A549 (cell line): ENCODE data around the gene ITGA2B. TPM values are rescaled to one million over a fixed set of nuclear protein-coding genes. Genes with fewer than 3 reads are reported as not detected.

ENCODE experiments used
- ATAC-seq, 2 experiments: fragments of 200-7000 bp in 1 of 2; fragments of >200 bp in 1 of 2; cut with Nextera tagmentation in 1 of 2; cut with Tn5 transposase in 1 of 2; 3 replicates each; pipeline versions ENCODE4 v1.8.0 to v1.9.1; 2018 to 2020; ENCODE audit warnings: mild to moderate bottlenecking in 1 of 2, moderate library complexity in 1 of 2
- CTCF ChIA-PET: fragments of 300-600 bp; sonication (Branson Sonifier 250); formaldehyde crosslinking; extraction: SDS; loops from one replicate; lab custom pipeline; 2021; ENCODE audit warnings: antibody characterized with exemption, inconsistent platforms; lab: Yijun Ruan, JAX
- POLR2A ChIA-PET: fragments of 350-600 bp; formaldehyde crosslinking; extraction: SDS; loops from one replicate; lab custom pipeline; 2021; ENCODE audit warnings: antibody characterized with exemption, inconsistent platforms; lab: Yijun Ruan, JAX
- DNase-seq, 2 experiments: peaks; one replicate each; pipeline versions ENCODE4 v3.0.0 to v3.0.0-alpha.2; 2011 to 2016; ENCODE audit warnings: low read depth in 1 of 2, low spot score in 1 of 2
- FAIRE-seq: peaks from 2 replicates; lab custom pipeline; 2011; peaks lifted over from hg19 to GRCh38; lab: Jason Lieb, UNC
- H3K27ac ChIP-seq, 2 experiments: fragments of >200 bp; sonication (Bioruptor Twin); formaldehyde crosslinking; 3 replicates each; pipeline ENCODE4 v1.5.1; 2016 to 2017
- H3K4me1 ChIP-seq: fragments of >200 bp; sonication (Bioruptor Twin); formaldehyde crosslinking; 3 replicates; pipeline ENCODE4 v1.6.1; 2016
- H3K4me2 ChIP-seq: fragments of >200 bp; sonication (Bioruptor Twin); formaldehyde crosslinking; 3 replicates; pipeline ENCODE4 v1.6.1; 2016
- H3K4me3 ChIP-seq: fragments of >200 bp; sonication (Bioruptor Twin); formaldehyde crosslinking; 3 replicates; pipeline ENCODE4 v1.5.1; 2016
- H3K9me3 ChIP-seq: fragments of >200 bp; sonication (Bioruptor Twin); formaldehyde crosslinking; 3 replicates; pipeline ENCODE4 v1.6.1; 2016
- BHLHE40 ChIP-seq: IDR thresholded peaks from 2 replicates; pipeline ENCODE4 v1.6.1; 2012; ENCODE audit warnings: low read depth, low read length, inconsistent platforms
- CBX2 ChIP-seq: fragments of 200-600 bp; sonication (generic); IDR thresholded peaks from 2 replicates; pipeline ENCODE4 v1.6.1; 2016; ENCODE audit warnings: low read depth, mild to moderate bottlenecking, borderline replicate concordance
- CEBPB ChIP-seq, 2 experiments: fragments of >200 bp in 1 of 2; sonication (Bioruptor Twin) in 1 of 2; formaldehyde crosslinking in 1 of 2; IDR thresholded peaks; 2 replicates each; pipeline ENCODE4 v1.6.1; 2012 to 2016
- CHD4 ChIP-seq: fragments of 200-600 bp; sonication (generic); IDR thresholded peaks from 2 replicates; pipeline ENCODE4 v1.6.1; 2016; ENCODE audit warnings: antibody characterized with exemption, mild to moderate bottlenecking, borderline replicate concordance
- CTCF ChIP-seq: fragments of >200 bp; sonication (Bioruptor Twin); formaldehyde crosslinking; IDR thresholded peaks from 3 replicates; pipeline ENCODE4 v1.5.1; 2016
- EP300 ChIP-seq, 2 experiments: fragments of >200 bp; sonication (Bioruptor Twin); formaldehyde crosslinking; IDR thresholded peaks; 2 replicates in 1 of 2; 3 replicates in 1 of 2; pipeline ENCODE4 v1.6.1; 2016 to 2017
- FOSB ChIP-seq: fragments of 250-450 bp; sonication (Bioruptor Pico); IDR thresholded peaks from 2 replicates; pipeline ENCODE4 v1.5.0; 2020; ENCODE audit warnings: mild to moderate bottlenecking, moderate library complexity
- FOSL2 ChIP-seq, 2 experiments: fragments of 450-650 bp in 1 of 2; fragments of >200 bp in 1 of 2; sonication (Bioruptor Twin) in 1 of 2; formaldehyde crosslinking; IDR thresholded peaks; 2 replicates each; pipeline versions ENCODE4 v1.5.0 to v1.6.1; 2016 to 2020; ENCODE audit warnings: mild to moderate bottlenecking in 1 of 2, moderate library complexity in 1 of 2
- FOXS1 ChIP-seq: fragments of 250-450 bp; sonication (Bioruptor Pico); IDR thresholded peaks from 2 replicates; pipeline ENCODE4 v1.5.0; 2020; ENCODE audit warnings: mild to moderate bottlenecking, moderate library complexity
- HOXA7 ChIP-seq: fragments of 250-450 bp; sonication (Bioruptor Pico); IDR thresholded peaks from 2 replicates; pipeline ENCODE4 v1.5.0; 2020; ENCODE audit warnings: mild to moderate bottlenecking, moderate library complexity
- HOXB13 ChIP-seq: fragments of 250-450 bp; sonication (Bioruptor Pico); IDR thresholded peaks from 2 replicates; pipeline ENCODE4 v1.5.0; 2020; ENCODE audit warnings: low read depth, mild to moderate bottlenecking, moderate library complexity
- JUNB ChIP-seq: fragments of >200 bp; sonication (Bioruptor Twin); formaldehyde crosslinking; IDR thresholded peaks from 2 replicates; pipeline ENCODE4 v1.6.1; 2016
- KDM5A ChIP-seq: fragments of 200-600 bp; sonication (generic); IDR thresholded peaks from 2 replicates; pipeline ENCODE4 v1.6.1; 2016; ENCODE audit warnings: antibody characterized with exemption, mild to moderate bottlenecking
- NPAS2 ChIP-seq: fragments of 250-450 bp; sonication (Bioruptor Pico); IDR thresholded peaks from 2 replicates; pipeline ENCODE4 v1.8.0; 2022; ENCODE audit warnings: mild to moderate bottlenecking, moderate library complexity, borderline replicate concordance
- PBX3 ChIP-seq: IDR thresholded peaks from 2 replicates; pipeline ENCODE4 v1.6.1; 2012
- PHF8 ChIP-seq: fragments of 200-600 bp; sonication (generic); IDR thresholded peaks from 2 replicates; pipeline ENCODE4 v1.6.1; 2016; ENCODE audit warnings: low read depth, mild to moderate bottlenecking, antibody characterized with exemption, moderate library complexity, borderline replicate concordance
- RARB ChIP-seq: fragments of 250-450 bp; sonication (Bioruptor Pico); IDR thresholded peaks from 2 replicates; pipeline ENCODE4 v1.8.0; 2021; ENCODE audit warnings: mild to moderate bottlenecking, moderate library complexity
- RNF2 ChIP-seq: fragments of 200-600 bp; sonication (generic); IDR thresholded peaks from 2 replicates; pipeline ENCODE4 v1.6.1; 2016; ENCODE audit warnings: low read depth, mild to moderate bottlenecking, antibody characterized with exemption, moderate library complexity, borderline replicate concordance
- SMC3 ChIP-seq: fragments of >200 bp; sonication (Bioruptor Twin); formaldehyde crosslinking; IDR thresholded peaks from 3 replicates; pipeline ENCODE4 v1.6.1; 2018; ENCODE audit warnings: inconsistent platforms
- ZFP36 ChIP-seq: fragments of 450-650 bp; IDR thresholded peaks from 2 replicates; pipeline ENCODE4 v1.6.1; 2014; ENCODE audit warnings: borderline replicate concordance; ENCODE audit not compliant: partially characterized antibody
- WGBS: methylation state at CpG from one replicate; pipeline ENCODE4 v1.1.6; 2017; ENCODE audit errors: missing lambda C conversion rate; 5-methylcytosine and 5-hydroxymethylcytosine counted together
- polyA plus RNA-seq, 4 experiments: library from polyadenylated mRNA; depleted of rRNA in 3 of 4; stranded (reverse); fragments of >200 nt; fragmentation: RNase III in 1 of 4; extraction: RNeasy Plus Mini Kit Qiagen cat#74134 plus additional on column Dnase treatment in 1 of 4; gene quantifications; 2 replicates in 3 of 4; 3 replicates in 1 of 4; pipeline ENCODE4 v1.2.3, GENCODE V29; 2011 to 2017

The ITGA2B gene
- polyA plus RNA-seq, 2 of the 4 experiments (the other 2 are of a cell fraction), result 1.3 to 4.1 TPM

GRCh38 chr17:44432254-44433157 is 43.1 kb upstream of the ITGA2B start:
- ATAC-seq (no peak; a peak in 1 of 6 replicates), FAIRE-seq (no peak), DNase-seq (no peak)
- POLR2A ChIA-PET, result interaction anchor here (0.5 kb wide), 1 partner anchor 269 kb away, joined by 3 read pairs; no protein-coding TSS in a partner anchor
- WGBS, result 93% methylated on average over 9 of the region's 9 CpGs
- Histone ChIP-seq H3K9me3 (no peaks in the 10 kb centered on the region), H3K4me3 (no peak overlapping the region), H3K4me1 (peaks cover 7% of the 10 kb centered on the region; the same call in 2 of the 3 replicates), H3K27ac (no peak overlapping the region; a peak in 1 of 6 replicates), H3K4me2 (no peak overlapping the region)
- no peak for TF ChIP-seq HOXA7 (CRISPR knock-in tag)
- TF ChIP-seq FOSB (CRISPR knock-in tag), result no peak
- no peak for TF ChIP-seq EP300 (IDR thresholded peaks at IDR 0.05)
- no peak for TF ChIP-seq CHD4
- no peak for TF ChIP-seq KDM5A
- no peak for TF ChIP-seq RNF2
- no peak for TF ChIP-seq FOXS1 (CRISPR knock-in tag)
- no peak for TF ChIP-seq SMC3
- CTCF ChIA-PET, result interaction anchor here (0.7 to 2.0 kb wide), 8 partner anchors 10 to 246 kb away, joined by 3 to 8 read pairs (median 4); no protein-coding TSS in a partner anchor

- ChIA-PET POLR2A (no interaction called here), CTCF (interaction anchor here (1.1 to 6.3 kb wide), 5 partner anchors 14 to 49 kb away, joined by 3 to 37 read pairs (median 5); no protein-coding TSS in a partner anchor)
- no peak overlapping the region for H3K27ac ChIP-seq
- H3K4me3 ChIP-seq, result no peak overlapping the region
- H3K9me3 ChIP-seq, result no peaks in the 10 kb centered on the region
- TF ChIP-seq JUNB, result no peak
- no peak for TF ChIP-seq CHD4
- TF ChIP-seq RARB, result no peak
- no peak for TF ChIP-seq NPAS2 (CRISPR knock-in tag)
- no peak for TF ChIP-seq CEBPB (IDR thresholded peaks at IDR 0.05)
- TF ChIP-seq CBX2, result no peak
- no peak for TF ChIP-seq HOXB13 (CRISPR knock-in tag)
- TF ChIP-seq ZFP36, result no peak
- TF ChIP-seq PHF8, result no peak
- no peak for TF ChIP-seq CTCF
- no peak for TF ChIP-seq BHLHE40
- TF ChIP-seq PBX3, result no peak
- TF ChIP-seq FOSL2 (IDR thresholded peaks at IDR 0.05), result no peak
- TF ChIP-seq FOSL2 (CRISPR knock-in tag; IDR thresholded peaks at IDR 0.05), result no peak
- H3K4me2 ChIP-seq, result no peak overlapping the region
- H3K4me1 ChIP-seq, result no peaks in the 10 kb centered on the region
- 91% methylated on average over 3 of the region's 3 CpGs for WGBS
- FAIRE-seq (no peak), DNase-seq (no peak), ATAC-seq (no peak)
Observed at GRCh38 chr17:44424828-44425461, 35.5 kb upstream of the ITGA2B start.
